HG03457 (cell line): ENCODE data around the gene S100A2.
"Not testable (repeated sequence)": the region's sequence is repeated elsewhere in the genome, so short reads cannot be mapped to it uniquely, and the experiment has no call there.

Experiments
- ATAC-seq: cut with Tn5 transposase; IDR thresholded peaks from one replicate; pipeline ENCODE4 v1.9.1; 2021; ENCODE audit warnings: moderate number of reproducible peaks; ENCODE audit not compliant: unreplicated experiment

The S100A2 gene

GRCh38 chr1:153592748-153593147 lies 27.1 kb upstream of the S100A2 start:
- ATAC-seq = no peak

GRCh38 chr1:153588482-153588881 lies 22.8 kb upstream of the S100A2 start:
- ATAC-seq = no peak

GRCh38 chr1:153588033-153588432 lies 22.4 kb upstream of the S100A2 start:
- not testable (repeated sequence) for ATAC-seq

GRCh38 chr1:153587314-153587713 lies 21.7 kb upstream of the S100A2 start:
- ATAC-seq = no peak

GRCh38 chr1:153586347-153586746 lies 20.7 kb upstream of the S100A2 start:
- no peak for ATAC-seq

GRCh38 chr1:153585006-153585405 lies 19.4 kb upstream of the S100A2 start:
- no peak for ATAC-seq

GRCh38 chr1:153583976-153584375 lies 18.3 kb upstream of the S100A2 start:
- no peak for ATAC-seq

- ATAC-seq = not testable (repeated sequence)
Observed at GRCh38 chr1:153583514-153583913, 17.9 kb upstream of the S100A2 start.

- not testable (repeated sequence) for ATAC-seq
Observed at GRCh38 chr1:153582836-153583235, 17.2 kb upstream of the S100A2 start.

- no peak for ATAC-seq
Observed at GRCh38 chr1:153578936-153579335, 13.3 kb upstream of the S100A2 start.

GRCh38 chr1:153578490-153578889 lies 12.8 kb upstream of the S100A2 start:
- no peak for ATAC-seq

- ATAC-seq = no peak
Observed at GRCh38 chr1:153577624-153578051, 12.0 kb upstream of the S100A2 start.

GRCh38 chr1:153577138-153577537 lies 11.5 kb upstream of the S100A2 start:
- no peak for ATAC-seq

GRCh38 chr1:153575497-153575896 lies 9.9 kb upstream of the S100A2 start:
- not testable (repeated sequence) for ATAC-seq

- ATAC-seq = not testable (repeated sequence)
Observed at GRCh38 chr1:153575081-153575491, 9.4 kb upstream of the S100A2 start.

GRCh38 chr1:153573351-153573750 lies 7.7 kb upstream of the S100A2 start:
- no peak for ATAC-seq

- ATAC-seq = no peak
Observed at GRCh38 chr1:153572569-153573015, 6.9 kb upstream of the S100A2 start.

- no peak for ATAC-seq
Observed at GRCh38 chr1:153571706-153572105, 6.1 kb upstream of the S100A2 start.

GRCh38 chr1:153570874-153571273 lies 5.2 kb upstream of the S100A2 start:
- no peak for ATAC-seq

- no peak for ATAC-seq
Observed at GRCh38 chr1:153569465-153569864, 3.8 kb upstream of the S100A2 start.

GRCh38 chr1:153568367-153569099 lies 2.9 kb upstream of the S100A2 start:
- ATAC-seq = no peak

GRCh38 chr1:153567621-153568366 lies 2.1 kb upstream of the S100A2 start:
- ATAC-seq = no peak
